Cortex of kidney (tissue), 1 donor: ENCODE measurements around the gene RHBDF1.

Experiments
- DNase-seq: peaks from one replicate; lab custom pipeline; 2025; lab: John Stamatoyannopoulos, UW

Gene RHBDF1

GRCh38 chr16:74747-75334 is 2.4 kb upstream of the RHBDF1 start:
- no peak for DNase-seq

GRCh38 chr16:74051-74746 is 1.8 kb upstream of the RHBDF1 start:
- DNase-seq: no peak

GRCh38 chr16:71540-72401 is 660 bp downstream of the RHBDF1 start:
- no peak for DNase-seq

GRCh38 chr16:71210-71539 is 1.3 kb downstream of the RHBDF1 start:
- DNase-seq: no peak

- no peak for DNase-seq
Measured at GRCh38 chr16:69181-69580, 3.2 kb downstream of the RHBDF1 start.

GRCh38 chr16:67884-68789 is 4.3 kb downstream of the RHBDF1 start:
- no peak for DNase-seq

- DNase-seq: no peak
Measured at GRCh38 chr16:67183-67791, 5.1 kb downstream of the RHBDF1 start.

GRCh38 chr16:66309-67182 is 5.9 kb downstream of the RHBDF1 start:
- no peak for DNase-seq

- DNase-seq: no peak
Measured at GRCh38 chr16:65745-66144, 6.7 kb downstream of the RHBDF1 start.

- DNase-seq: no peak
Measured at GRCh38 chr16:64914-65255, 7.5 kb downstream of the RHBDF1 start.

GRCh38 chr16:63998-64913 is 8.2 kb downstream of the RHBDF1 start:
- no peak for DNase-seq

- DNase-seq: no peak
Measured at GRCh38 chr16:63466-63865, 9.0 kb downstream of the RHBDF1 start.

GRCh38 chr16:62968-63391 is 9.5 kb downstream of the RHBDF1 start:
- DNase-seq: no peak

GRCh38 chr16:62283-62967 is 10.0 kb downstream of the RHBDF1 start:
- no peak for DNase-seq

GRCh38 chr16:61879-62281 is 10.6 kb downstream of the RHBDF1 start:
- no peak for DNase-seq

- DNase-seq: no peak
Measured at GRCh38 chr16:60929-61878, 11.2 kb downstream of the RHBDF1 start.

- DNase-seq: no peak
Measured at GRCh38 chr16:60166-60565, 12.3 kb downstream of the RHBDF1 start.
